GM18499 (cell line): ENCODE results near the gene TBCK.

Experiments used
- ATAC-seq: cut with Tn5 transposase; IDR thresholded peaks from one replicate; pipeline ENCODE4 v1.9.1; 2021; ENCODE audit warnings: moderate number of reproducible peaks; ENCODE audit not compliant: insufficient read depth, unreplicated experiment

The TBCK gene

DNA sequence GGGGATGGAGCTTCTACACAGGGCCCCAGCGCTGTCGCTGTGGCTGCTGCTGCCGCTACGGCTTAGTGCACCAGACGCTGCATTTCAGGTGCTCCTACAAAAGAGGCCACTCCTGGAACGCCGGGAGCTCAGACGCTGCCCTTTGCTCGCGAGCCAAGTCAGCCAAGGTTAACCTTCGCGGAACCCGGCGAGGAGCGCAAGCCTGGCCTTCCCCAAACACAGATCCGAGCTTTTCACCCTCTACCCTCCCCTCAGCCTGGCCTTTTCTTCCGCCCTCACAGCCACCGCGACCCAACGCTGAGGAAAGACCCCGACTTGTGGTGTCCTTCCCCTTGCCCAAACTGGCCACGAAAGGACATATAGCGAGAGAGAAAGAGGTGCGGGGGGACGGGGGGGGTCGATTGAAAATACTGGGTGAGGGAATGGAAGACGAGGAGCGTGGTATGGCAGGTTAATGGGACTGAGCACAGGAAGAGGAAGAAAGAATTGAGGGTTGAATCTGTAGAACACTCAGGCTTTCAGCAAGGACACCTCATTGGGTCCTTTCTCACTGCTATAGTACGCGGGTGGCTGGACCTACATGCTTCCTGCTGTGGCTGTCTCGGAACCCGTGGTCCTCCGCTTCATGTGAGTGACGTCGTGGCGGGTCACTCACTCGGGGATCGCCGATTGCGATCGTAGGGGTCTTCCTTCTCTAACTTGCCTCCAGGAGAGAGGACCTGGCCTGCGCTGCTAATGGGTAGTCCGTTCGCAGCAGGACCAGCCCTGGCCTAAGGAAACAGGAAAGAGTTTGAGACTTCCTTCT is at the start of gene TBCK, which contains the start of gene AIMP1:
Gene TBCK (minus strand): TSS at position 242 of the 805 bp plus-strand sequence. CDS start 7,249 bp downstream, outside the sequence.
Gene AIMP1 (plus strand): TSS at position 583 of the 805 bp plus-strand sequence. CDS start 8,460 bp downstream, outside the sequence.
- peak; percentile 78 for ATAC-seq

DNA sequence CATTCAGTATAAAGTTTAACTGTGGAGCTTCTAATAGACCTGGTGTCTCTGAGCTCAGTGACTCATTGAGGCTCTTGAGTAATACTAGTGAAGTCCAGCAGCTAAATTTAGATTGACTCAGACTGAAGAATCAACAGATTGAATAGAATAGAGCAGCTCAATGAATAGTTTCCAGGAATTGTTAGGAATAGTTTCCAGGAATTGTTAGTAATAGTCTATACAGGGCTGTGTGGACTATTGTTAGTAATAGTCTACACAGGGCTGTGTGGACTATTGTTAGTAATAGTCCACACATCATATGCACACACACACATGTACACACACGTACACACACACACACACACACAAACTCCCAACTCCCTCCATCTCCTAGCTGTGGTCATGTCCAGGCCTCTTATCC is 49.6 kb upstream of the TBCK start:
- no peak for ATAC-seq

DNA sequence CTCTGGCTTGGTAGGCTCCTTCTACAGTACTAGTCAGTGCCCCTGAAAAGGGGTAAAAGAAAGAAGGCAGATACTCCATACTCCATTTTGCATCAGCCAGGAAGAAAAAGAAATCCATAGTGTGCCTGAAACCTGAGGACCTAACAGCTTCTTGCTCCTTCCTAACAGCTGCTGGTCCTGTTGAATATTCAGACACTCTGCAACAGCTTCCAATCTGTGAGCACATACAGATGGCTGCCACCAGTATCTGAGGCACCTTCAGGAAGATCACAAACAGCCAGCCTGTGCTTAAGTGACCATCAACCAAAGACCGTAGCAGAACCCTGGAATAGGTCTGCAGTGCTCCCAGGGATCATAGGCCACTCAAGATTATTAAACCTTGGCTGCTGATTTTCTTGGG is 48.3 kb upstream of the TBCK start:
- ATAC-seq = no peak

DNA sequence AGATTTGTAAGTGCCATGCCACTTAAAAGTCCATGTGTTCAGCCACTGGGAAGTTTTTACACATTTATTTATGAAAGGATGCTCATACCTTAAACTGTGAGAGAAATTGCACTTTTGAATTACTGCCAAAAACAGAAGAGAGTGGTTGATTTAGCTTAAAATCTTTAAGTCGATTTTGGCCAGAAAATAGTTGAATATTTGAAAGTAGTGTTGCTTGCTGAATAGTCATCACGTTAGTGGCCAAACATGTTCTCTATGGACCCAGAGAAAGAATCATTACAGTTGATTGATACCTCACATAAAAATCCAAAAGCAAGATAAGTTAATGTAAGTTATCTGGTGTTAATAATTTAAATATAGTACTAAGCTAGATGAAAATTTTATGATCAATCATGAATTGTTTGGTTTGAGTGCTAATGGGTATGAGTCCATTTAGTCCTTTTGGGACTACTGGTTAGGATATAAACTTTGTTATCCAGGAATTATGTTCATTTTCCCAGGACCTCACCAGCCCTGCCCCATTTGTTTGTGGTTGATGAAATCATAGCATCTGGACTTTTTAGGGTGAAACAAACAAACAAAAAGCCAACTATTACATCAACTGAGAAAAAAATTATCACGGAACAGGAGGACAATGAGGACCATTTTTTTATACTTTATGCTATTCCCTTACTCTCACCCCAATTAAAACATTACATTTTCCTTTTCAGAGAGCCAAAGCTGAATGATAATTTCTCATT is 46.2 kb upstream of the TBCK start:
- no peak for ATAC-seq

DNA sequence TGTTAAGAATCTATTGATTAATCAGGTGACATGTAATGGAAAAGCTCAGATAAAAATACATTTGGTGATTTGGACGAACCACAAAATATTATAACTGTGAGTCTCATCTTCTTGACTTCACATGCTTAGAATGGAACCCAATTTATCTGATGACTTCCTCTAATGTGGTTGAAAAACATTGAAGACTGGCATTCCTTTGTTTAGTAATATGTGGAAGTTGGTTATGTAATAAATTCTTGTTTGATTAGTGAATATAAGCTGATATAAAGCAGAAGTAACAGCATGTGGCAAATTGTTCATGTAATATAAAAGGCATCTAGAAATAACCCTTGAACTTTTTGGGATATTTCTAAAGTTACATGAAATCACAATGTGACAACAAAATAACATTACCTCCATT is 42.9 kb upstream of the TBCK start:
- ATAC-seq = no peak

DNA sequence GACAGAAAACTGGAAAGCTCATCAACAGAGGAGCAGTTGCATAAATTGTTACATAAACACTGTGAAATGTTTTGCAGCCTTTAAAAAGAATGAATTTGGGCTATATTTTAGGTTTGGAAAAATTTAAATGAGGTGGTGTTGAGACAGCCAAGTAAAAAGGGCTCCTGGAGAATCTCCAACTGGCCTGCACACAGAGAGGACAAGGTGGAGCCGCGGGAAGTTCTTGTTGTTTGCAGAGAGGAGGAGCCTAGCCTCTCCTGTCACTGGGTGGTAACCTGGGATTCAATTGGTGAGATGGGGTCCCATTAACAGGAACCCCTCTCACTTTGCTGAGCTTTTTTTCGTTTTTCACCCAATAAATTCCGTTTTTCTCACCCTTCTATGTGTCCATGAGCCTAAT is 39.2 kb upstream of the TBCK start:
- ATAC-seq = no peak

DNA sequence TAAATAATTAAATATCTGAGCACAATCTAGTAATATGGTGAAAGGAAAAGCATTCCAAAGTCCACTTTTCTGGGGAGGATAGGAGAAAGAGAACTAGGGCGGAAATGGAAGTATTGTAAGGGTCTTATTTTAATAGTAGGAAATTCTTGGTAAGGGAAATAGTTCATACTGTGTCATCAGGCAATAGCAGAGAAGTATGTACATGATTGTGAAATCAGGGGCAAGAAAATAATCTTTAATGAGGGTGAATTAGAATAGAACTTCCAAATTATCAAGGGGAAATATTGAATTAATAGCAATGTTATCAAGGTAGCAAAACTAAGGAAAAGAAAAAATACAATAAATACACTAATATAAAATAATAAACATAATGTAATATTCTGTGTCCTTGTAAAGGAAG is 37.8 kb upstream of the TBCK start:
- ATAC-seq = no peak

DNA sequence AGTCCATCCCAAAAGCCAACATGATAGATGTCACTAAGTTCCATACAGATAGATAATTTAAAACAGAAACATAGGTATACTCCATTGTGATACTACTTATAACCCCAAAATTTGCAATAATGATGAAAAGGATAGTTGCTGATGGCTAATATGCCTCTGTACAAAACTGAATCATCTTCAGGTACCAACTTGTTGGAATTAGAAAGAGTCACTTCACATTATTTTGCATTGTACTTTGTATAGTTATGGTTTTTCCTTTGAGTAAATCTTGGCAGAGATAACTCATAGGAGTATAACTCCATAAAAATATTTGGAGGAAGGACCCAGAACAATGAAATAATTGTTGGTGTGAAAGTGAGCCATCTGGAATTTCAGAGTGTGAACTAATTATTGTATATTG is 35.0 kb upstream of the TBCK start:
- no peak for ATAC-seq

DNA sequence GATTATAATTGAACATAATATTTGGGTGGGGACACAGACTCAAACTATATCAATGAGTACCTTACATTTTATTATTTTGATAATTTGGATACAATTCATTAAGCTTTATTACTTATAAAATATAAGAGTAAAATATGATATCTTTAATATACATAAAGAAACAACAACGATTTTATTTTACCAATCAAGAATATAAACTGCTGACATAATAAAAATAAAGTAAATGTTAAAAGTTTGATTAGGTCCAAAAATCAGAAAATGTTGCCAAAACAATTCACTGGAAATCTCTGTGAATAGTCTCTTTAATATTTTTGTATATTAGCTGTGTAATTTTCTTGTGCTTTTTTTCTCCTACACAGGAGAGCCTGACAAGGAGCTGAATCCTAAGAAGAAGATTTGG is 31.2 kb upstream of the TBCK start:
- ATAC-seq = no peak

DNA sequence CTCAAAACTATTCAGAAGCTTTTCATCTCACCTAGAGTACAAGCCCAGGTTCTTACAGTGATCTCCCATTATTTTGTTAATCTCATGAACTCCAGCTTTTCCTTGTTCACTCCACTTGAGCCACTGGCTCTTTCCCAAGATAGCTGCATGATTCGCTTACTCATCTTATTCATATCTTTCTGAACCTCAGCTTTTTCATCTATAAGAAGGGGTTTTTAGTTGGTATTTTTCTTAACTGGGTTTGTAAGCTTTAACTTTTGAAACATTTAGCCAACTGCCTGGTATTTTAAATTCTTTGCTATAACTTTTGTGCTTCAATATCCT is 28.6 kb upstream of the TBCK start:
- no peak for ATAC-seq

DNA sequence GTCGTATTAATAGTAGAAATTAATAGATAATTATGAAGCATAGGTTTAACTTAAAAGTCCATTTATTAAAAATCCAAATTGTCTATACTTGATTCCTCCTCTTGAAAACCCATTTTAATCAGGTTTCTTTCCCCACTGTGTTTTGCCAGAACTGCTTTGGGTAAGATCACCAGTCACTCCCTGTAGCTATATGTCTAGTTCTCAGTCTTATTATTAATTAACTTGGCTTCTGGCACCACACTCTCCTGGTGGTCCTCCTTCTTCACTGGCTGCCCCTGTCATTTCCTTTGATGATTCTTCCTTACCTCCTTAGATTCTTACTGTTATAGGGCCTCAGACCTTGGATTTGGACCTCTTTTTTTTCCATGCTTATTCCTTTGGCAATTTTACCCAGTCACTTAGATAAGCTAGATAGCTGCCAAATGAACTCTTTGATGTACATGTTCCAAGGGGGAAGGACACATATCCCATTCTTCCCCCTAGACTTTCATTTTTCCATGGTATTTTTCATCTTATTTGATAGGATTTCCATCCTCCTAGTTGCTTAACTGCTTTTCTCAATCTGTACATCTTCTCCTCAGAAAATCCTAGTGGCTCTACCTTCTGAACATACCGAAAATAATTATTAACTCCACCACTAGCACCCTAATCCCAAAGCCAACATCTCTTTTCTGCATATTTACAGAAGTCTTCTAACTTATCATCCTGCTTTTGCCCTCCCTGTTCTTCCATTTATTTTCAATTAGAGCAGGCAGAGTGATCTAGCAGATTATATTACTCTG is 28.0 kb upstream of the TBCK start:
- no peak for ATAC-seq

DNA sequence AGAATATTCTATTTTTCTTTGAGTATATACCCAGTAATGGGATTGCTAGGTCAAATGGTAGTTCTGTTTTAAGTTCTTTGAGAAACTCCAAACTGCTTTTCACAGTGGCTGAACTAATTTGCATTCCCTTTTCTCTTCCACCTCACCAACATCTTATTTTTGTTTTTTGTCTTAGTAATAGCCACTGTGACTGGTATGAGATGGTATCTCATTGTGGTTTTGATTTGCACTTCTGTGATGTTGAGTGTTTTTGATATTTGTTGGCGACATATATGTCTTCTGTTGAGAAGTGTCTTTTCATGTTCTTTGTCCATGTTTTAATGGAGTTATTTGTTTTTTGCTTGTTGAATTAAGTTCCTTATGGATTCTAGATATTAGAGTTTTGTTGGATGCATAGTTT is 24.8 kb upstream of the TBCK start:
- ATAC-seq = no peak

DNA sequence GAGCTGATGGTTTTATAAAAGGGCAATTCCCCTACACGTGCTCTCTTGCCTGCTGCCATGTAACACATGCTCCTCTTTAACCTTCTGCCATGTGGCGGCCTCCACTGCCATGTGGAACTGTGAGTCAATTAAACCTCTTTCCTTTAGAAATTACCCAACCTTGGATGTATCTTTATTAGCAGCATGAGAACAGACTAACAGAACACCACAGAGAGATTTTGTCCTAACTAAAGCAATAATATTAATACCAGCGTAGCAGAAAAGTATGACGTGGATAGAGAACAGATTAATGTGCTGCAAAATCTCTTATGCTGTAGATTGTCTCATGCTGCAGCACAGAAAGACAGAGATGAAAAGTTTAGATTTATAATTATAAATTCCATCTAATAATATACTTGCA is 23.4 kb upstream of the TBCK start:
- ATAC-seq = no peak

DNA sequence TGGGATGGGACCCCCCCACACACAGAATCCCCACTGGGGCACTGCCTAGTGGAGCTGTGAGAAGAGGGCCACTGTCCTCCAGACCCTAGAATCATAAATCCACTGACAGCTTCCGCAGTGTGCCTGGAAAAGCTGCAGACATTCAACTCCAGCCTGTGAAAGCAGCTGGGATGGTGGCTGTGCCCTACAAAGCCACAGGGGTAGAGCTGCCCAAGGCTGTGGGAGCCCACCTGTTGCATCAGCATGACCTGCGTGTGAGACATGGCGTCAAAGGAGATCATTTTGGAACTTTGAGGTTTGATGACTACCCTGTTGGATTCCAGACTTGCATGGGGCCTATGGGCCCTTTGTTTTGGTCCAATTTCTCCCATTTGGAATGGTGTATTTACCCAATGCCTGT is 22.7 kb upstream of the TBCK start:
- no peak for ATAC-seq

DNA sequence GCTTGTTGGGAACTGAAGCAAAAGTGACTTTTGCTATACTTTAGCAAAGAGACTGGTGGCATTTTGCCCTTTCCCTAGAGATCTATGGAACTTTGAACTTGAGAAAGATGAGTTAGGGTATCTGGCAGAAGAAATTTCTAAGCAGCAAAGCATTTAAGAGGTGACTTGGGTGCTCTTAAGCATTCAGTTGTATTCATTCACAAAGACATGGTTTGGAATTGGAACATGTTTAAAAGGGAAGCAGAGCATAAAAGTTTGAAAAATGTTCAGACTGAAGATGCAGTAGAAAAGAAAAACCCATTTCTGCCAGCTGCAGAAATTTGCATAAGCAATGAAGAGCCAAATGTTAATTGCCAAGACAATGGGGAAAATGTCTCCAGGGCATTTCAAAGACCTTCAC is 21.9 kb upstream of the TBCK start:
- ATAC-seq = no peak

DNA sequence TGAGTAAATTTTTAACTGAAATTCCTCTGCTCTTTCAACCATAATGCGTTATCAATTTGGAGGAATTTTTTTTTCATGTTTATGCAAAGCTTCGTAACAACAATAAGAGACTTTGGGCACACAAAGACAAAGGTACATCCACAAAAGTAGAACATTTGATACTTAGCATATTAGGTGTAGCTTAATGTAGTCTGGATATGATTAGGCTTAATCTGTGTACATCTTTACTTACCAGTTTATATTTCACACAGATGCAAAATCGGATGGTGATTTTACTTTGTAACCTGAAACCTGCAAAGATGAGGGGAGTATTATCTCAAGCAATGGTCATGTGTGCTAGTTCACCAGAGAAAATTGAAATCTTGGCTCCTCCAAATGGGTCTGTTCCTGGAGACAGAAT is 20.6 kb upstream of the TBCK start:
- no peak for ATAC-seq

DNA sequence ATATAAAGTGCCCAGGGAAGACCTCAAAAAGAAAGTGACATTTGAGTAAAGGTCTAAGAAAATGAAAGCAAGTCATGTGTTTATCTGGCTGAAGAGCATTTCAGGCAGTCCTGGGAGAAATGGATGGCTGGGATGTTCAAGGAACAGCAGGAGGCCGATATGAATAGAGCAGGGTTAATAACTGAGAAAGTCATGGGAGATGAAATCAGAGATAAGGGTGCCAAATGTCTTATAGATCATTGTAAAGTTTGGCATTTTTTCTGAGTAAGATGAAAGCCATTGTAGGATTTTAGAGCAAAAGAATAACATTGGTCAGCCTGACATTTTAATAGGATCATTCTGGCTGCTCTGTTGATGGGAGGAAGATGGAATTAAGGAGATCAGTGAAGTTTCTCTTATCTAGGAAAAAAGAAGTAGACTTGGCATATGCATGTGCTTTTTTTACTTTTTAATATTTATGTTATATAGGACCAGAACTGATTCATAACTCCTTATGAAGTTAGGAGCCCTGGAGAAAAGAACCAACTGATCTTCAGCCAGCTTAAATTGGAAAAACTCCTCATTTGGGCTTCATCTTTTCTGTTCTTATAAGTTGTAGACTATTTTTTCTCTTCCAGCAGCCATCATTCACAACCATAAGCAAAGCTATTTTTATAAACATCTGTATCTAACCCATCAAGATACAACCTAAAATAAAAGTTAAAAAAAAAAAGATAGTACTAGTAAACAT is 18.9 kb upstream of the TBCK start:
- ATAC-seq = no peak

DNA sequence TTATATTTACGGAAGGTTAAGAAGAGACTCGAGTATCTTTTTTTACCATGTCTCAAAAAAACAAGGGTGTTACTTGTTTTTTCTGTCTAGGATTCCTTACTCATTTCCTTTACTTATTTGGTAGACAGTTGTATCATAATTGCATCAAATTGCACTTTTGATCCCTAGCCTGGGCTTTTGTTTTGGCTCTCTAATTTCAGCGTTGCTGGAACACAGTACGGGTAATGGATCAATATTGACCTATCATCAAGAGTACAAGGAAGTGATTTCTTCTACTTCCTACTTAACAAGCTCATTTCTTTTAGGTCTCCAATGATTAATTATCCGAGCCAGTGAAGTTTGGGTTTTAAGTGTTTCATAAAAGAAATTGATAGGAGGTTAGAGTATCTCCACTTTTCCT is 17.2 kb upstream of the TBCK start:
- ATAC-seq = no peak

DNA sequence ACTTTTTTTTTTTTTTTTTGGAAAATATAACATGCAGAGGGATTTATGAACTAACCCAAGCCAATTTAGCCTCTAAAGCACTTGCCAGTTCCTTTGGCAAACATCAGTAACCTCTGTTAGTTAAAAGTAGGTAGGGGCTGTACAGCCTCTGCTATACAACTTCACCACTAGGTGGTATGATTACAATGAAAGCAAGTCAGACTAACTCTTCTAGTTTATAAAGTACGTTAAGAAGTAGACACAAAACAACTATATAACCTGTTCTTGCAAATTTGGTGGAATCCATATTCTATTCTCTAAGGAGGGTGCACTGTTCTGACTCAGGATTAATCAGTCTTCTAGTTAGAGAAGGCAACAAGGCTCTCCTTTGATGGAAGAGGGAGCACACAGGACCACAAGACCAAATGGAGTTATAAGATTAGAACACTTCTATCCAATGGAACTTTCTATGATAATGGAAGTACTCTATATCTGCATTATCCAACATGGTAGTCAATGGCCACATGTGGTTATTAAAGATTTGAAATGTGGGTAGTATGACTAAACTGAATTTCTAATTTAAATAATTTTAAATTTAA is 13.1 kb upstream of the TBCK start:
- no peak for ATAC-seq

DNA sequence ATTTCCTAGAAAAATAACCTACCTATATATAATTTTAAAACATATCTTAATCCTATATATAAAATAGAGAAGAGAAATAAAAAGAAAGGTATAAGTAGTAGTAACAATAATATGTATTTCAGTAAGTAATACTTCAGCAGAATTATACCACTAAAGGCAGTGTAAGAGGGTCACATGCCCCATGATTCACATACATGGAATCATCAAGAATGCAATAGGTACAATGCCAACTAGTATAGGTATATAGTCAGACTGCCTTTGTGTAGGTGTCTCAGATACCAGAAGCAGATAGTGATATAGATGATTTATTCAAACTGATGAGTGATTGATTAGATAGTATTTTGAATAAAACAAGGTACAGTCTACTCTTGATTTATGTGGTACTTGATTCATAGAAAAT is 9.8 kb upstream of the TBCK start:
- no peak for ATAC-seq
